CMK (cell line): ENCODE data around the gene FECH.

ENCODE experiments used
- DNase-seq: peaks from one replicate; pipeline ENCODE4 v3.0.0-alpha.2; 2010; ENCODE audit warnings: low read depth

Gene FECH

DNA sequence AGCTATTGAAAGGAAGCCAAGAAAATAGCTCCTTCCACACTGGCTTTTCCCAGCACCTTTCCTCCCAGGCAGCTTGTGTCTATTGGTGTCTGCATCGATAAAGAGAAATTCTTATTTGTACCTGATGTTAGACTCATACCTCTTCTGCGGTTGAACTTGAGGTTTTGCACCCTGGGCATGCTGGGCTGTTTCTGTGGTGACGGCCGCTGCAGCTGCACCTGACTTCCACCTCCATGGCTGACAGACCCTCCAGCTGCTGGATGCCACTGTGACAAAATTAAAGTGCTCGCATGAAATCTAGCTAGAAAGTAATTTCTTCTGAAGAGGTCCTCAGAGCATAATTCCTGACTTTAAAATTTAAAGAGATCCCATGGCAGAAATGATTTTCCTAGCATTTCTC is 6.6 kb downstream of the FECH start:
- DNase-seq = no peak

DNA sequence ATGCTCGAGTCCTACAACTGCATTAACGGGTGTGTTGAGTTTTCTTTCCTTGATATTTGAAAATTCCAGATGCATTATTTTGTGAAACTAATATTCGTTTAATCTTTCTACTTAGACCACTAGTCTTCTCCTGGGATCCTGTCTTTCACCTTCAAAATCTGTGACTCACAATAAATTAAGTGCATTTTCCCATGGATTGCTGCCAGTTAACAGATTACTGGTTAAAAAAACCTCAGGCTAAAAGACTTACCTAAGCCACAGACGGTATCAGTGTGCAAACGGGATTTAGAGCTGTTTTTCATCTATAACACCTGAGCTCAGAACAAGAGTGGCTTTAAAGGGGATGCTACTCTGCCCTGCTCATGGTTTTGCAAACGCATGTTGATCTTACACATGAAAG is 10.2 kb downstream of the FECH start:
- no peak for DNase-seq

DNA sequence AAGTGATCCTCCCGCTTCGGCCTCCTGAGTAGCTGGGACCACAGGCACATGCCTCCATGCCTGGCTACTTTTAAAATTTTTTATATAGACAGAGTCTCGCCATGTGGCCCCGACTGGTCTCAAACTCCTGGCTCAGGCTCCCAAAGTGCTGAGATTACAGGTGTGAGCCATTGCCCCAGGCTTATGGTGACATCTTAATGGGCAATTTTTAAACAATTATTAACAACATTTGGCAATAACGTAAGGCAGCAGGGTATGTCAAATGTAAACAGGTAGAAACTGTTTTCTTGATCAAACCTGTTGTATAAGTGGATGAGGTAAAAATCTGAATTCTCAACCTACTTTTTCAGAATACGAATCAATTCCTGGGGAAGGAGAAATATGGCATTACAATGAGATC is 11.0 kb downstream of the FECH start:
- DNase-seq = no peak

DNA sequence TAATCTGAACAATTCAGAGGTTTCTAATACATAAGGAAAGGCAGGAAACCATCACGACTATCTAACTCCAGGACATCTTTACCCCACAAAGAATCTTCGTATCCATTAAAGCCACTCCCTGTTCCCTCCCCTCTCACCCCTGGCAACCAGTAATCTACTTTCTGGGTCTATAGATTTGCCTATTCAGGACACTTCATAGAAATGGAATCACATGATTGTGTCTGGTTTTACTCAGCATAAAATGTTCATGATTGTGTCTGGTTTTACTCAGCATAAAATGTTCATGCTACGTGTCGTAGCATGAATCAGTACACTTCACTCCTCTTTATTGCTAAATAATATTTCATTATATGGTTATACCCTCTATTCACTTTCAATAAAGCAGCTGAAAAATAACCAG is 11.6 kb downstream of the FECH start:
- DNase-seq = no peak

DNA sequence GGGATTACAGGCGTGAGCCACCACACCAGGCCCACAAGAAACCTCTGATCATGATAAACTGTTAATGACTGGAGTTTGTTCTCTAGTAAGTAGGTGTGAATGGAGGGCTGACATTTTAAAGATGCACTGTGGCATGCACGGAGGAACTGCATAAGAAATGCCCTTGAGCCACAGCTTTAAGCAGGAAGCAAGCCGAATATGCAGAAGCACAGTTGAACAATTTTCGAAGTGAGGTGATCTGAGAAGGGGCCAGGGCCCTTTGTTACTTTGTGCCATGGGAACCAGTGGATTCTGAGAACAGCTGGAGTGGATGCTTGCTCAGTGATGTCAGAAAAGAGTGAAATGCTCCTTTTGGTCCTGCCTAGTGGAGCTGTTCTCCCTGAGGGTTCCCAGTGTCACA is 16.3 kb downstream of the FECH start:
- no peak for DNase-seq

DNA sequence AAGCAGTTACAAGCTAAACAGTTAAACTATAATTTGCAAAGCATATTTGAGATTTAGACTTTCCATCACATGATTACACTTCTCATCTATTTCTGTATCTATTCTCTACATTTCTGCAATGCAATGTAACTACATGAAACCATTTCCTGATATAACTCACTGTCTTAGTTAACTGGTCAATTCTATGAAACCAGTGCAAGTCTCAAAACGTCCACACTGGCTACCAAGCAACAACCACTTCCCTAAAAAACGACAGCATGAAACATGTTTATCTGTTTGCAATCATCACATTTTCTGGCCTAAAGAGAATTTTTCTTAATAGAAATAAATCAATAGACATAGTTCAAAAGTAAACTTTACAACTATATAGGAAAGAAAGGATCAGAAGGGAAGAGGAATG is 17.4 kb downstream of the FECH start:
- DNase-seq = no peak

DNA sequence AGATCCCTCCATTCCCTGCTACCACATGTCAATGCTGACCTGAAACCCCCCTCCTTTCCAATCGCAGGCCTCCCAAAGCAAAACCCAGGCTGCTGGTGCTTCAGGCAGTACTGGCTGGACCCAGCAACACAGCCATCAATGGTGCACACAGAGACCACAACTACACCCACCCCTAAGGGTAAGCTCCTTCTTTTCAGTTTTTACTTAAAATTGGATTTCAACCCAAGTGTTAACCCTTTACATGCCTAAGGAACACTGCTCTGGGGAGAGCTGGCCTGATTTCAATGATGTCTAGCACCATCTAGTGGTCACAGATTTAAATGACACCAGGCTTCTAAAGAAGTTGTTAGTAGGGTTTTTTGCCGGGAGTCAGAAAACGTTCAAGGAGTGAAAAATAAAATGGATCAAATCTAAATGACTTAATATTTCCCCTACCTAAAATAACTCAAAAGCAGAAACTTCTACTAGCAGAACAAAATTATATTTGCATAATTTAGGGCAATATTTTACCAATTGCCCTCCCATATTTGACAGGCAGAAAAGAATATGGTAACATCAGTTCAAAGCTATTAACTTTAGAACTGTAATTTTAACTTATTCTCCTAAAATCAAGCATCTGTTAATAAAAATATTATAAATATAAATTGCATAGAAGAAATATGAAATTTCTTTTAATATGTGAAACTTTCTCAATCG is 24.6 kb downstream of the FECH start:
- peak; percentile 45 for DNase-seq

DNA sequence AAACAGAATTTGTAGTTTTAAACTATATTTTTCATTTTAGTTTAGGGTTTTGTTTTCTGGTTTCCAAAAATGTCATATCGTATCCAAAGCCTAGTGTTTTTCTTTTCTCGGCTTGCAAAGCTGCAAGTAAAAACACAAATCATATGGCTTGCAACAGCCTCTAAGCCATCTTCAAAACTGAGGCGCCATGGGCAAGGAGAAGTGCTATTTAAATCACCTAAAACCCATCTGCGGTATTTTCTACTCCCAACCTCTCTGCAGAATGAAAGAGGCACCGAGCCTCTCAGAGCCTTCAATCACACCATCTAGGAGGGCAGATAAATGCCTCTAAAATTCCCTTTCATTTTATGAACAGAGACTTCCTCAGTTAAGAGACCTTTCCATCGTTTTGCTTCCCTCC is 25.2 kb downstream of the FECH start:
- DNase-seq = no peak

DNA sequence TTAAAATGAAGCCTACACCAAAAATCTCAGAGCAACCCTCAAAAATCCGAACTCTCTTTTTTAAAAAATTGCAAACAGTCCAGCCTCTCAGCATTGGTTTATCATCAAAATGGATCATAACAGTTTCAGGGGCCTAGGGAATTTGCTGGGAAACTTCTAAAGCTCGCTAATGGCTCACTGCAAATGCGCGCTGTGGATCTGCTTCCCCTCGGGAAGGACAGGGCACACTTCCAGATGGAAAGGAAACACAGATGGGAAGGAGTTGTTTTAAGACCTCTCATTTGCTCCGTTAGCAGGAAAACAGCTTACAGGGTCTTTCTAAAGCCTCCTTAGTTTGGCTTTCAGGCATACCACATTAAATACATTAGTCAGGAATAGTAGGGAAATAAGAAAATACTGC is 27.2 kb downstream of the FECH start:
- DNase-seq = no peak

DNA sequence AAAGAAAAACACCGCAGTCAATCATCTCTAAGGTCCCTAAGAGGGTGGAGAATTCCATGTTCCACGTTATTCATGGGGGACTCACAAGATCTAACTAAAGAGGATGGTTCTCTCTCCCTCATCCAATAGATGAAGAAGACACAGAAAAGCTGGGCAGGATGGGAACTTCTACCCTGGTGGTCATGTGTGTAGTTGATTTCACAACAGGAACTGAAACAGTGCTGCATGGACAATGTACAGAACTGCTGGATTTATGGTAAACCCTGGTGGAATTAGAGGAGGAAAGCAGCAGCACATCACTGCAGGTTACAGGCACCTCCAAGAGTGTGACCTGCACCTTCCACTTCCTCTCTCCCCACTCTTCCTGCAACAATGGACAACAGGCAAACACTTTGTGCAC is 31.4 kb downstream of the FECH start:
- DNase-seq = no peak

DNA sequence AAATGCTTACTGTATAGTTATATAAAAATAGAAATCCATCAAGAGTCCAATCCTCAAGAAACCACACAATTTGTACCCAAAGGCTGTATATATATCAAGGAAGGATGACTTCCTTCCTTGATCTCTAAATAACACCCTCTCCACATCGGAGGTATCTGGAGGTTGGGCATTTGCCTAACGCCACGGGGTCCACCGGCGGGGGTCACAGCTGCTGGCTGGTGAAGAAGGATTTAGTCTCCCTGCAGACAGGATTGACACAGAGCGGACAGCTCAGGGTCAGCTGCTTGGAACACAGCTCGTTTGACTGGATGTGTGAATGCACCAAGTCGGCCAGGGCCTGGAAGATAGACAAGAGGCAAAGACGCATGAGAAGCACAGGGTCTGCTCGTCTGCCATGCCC is 36.0 kb downstream of the FECH start:
- no peak for DNase-seq

DNA sequence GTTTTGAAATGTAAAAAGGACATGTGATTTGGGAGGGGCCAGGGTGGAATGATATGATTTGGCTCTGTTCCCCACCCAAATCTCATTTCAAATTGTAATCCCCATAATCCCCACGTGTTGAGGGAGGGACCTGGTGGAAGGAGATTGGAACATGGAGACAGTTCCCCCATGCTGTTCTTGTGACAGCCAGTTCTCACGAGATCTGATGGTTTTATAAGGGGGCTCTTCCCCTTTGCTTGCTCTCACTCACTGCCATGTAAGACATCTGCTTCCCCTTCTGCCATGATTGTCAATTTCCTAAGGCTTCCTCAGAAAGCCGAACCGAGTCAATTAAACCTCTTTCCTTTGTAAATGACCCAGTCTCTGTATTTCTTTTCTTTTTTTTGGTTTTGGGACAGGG is 39.2 kb downstream of the FECH start:
- no peak for DNase-seq

DNA sequence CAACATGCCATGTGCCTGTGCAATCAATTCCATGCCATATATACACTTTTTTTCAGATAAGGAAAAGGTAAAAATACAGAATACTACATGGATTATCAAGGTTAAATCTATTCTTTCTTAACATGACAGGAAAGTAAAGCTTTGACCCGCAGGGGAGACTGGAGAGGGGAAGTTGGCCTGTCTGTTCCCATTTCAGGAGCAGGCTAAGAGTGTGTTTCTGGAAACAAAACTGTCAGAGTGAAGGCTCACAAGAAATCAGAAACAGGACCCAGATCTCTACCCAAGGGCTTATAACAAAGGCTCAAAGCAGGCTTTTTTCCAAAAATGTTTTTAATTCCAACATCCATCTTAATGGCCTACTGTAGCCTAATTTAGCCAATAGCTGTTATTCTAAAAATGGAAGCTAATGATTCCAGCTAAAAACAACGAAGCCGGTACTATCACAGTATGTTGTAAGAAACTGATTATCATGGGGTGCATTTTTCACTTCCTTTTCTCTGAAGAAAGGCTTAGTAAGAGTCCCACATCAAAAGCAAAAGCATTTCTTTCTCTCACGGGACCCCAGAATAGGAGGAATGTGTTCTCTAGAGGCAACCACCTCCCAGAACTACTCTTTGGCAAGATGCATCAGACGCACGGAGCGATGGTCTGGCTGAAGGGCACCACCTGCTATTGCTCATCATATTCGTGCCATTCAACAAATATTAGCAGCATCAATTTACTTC is 41.4 kb downstream of the FECH start:
- DNase-seq = no peak

DNA sequence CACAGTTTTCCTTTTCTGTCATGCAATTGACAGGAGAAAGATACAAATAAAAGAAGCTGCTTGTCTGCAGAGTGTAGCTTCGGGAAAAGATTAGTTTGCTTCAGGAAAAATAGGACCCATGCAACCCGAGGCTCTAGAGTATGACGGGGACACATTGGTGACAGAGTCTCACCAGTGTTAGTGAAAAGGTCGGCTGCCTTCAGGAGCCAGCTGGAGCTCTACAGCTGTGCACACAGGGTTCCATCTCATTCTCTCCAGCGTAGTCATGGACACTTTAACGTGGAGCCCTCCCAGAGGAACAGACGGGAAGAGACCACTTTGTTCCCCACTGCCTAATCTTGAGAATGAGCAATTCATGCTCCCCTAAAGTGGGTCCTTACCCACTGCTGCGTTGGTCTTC is 42.9 kb downstream of the FECH start:
- no peak for DNase-seq

DNA sequence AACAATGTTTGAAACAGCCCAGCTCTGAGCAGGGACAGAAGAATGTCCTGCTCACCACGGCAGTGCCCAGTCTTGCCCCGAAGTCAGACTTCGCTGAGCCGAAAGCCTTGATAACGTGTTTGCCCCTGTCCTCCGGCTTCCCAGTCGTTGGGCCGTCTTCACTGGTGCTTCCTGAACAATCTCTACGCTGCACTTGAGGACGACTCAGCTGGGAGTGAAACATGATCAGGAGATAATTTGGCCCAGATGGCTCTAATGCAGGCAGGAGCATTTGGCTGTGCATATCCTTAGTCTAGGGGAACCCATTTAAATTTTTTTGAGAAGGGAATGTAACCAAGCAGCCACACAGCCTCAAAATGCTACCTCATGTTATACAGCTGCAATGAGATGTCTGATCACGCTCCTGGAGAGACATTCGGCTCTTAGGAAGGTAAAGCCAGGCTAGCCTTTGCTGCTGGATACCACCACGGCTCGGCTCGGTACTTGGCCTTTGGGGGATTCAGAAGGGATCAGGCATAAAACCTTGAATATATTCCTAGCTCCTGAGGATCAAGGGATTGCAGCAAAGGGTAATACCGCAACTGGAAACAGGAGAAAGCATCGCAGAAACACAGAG is 43.6 kb downstream of the FECH start:
- DNase-seq = no peak

DNA sequence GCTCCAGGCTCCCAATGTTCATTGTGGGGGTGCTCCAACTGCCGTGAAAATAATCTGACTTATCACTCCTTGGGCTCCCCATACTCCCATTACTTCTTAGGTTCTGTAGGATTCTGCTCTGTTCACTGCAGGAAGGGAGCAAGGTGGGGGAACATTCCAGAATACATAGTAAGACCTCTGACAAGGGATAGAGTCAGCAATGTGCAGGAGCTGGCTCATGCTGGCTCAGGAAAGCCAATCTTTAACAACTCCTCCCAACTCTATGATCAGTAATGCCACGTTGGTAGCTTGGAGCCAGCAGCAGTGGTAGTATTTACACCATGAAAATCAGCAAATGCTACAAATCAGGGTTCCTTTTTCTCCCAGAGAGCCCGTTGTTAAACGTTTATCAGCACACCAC is 44.4 kb downstream of the FECH start:
- no peak for DNase-seq

DNA sequence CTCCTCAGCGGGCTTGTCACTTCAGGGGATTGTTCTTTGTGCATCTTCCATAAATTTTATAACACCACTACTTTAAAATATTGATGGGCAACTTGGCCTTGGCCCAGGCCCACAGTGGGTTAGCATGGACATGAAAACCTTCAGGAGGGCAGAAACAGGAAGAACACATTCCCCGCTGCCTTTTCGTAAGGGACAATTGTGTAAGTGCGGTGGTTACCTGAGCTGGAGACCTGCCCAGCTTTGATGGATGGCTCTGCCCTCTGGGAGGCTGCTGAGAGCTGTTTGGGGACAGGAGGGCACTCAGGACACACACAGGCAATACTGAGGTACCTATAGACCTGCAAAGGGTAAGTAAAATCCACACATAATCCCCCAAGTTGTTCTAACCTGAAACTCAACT is 46.8 kb downstream of the FECH start:
- DNase-seq = no peak

DNA sequence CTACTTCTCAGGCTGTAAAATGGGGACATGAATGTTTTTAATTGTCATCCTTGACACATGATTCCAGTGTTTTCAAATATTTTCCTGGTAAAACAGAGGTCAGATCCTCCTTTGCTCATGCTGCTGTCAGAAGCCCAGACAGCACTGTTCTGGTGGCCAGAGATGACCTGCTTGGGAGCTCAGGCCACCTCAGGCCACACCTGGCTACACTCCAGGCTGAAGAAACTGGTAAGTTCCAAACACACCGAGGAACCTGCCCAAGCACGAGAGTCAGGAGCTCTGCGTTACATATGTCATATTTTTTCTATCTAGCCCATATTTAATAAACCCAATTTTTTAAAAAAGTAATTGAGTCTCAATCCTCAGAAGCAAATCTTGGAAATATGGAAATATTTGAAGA is 47.9 kb downstream of the FECH start:
- DNase-seq = no peak

DNA sequence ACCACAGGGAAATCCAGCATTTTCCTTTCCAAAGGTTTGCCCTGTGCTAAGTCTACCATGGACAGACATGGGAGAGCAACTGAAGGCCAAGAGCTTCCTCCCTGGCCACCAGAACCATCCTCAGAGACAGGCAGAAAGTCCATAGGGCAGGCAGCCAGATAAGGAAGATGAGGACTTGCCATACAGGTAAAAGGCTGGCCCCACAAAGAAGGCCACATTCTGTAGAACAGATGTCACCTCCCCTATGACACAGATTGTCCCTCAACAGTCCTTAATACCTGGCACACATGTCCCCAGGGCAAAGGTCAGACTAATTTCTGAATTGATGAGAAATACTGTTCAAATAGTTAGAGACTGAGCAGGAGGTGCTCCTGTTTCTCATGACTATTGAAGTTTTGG is 52.0 kb downstream of the FECH start:
- DNase-seq = no peak

DNA sequence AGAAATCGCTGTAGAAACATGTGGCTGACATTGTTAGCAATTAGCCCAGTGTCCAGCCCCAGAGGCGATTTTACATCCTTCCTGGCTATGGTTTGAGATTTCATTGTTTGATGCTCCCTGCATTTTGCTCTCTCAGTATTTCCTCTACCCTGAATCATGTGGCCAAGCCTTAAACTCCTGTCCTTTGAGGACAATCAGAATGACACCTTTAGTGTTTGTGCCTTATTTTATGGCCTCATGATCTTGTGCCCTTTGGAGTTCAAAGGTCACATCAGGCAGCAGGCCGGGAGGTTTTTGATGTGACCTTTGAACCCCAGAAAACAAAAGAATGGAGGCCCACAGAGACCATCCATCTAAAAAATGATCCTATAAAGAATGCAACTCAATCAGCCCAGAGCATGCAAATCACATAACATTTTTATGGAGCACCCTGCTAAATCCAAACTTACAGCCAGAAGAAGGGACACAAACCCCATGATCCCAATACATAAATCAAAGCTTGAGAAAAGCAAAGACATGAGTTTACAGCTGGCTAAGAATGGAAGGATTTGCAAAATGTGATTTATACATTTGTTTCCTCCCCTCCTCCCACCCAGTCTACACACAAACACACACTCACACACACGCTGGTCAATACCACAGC is 52.5 kb downstream of the FECH start:
- no peak for DNase-seq

DNA sequence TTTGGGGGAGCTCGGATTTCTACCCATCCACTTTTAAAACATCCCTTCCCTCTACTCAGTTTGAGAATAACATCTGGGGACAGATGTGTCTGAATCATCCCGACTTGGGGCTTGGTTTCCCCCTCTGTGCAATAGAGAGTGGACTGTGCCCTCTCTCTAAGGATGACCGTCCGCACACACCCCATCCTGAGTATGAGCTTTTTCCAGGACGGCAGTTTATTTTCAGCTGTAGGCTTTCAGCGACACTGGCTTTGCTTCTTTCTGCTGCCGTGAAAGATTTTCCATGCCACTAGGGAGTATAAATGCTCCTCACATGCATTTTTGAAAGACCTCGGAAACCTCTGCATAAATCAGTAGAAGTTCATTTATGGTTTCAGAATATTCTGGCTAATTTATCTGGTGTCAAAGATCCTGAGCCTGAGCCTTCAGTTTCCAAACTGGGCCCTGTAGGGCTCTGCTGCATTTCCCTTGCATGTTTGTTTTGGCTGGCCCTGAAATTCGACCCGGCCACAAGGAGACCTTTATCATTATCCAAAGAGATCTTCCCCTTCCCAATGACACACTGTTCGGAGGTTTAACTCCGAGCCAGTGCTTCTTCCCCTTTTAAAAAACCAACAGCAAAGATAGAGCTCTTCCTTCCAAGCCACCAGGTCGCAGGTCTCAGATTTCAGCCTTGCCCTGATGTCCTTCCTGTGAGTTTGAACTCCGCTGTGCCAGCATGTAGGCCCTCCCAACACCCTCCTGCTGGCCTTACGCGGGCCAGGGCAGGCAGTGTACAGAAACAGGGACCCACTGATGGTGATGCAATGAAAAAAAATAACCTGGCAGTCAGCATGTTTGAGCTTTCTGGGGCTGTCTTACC is 53.3 kb downstream of the FECH start:
- no peak for DNase-seq

DNA sequence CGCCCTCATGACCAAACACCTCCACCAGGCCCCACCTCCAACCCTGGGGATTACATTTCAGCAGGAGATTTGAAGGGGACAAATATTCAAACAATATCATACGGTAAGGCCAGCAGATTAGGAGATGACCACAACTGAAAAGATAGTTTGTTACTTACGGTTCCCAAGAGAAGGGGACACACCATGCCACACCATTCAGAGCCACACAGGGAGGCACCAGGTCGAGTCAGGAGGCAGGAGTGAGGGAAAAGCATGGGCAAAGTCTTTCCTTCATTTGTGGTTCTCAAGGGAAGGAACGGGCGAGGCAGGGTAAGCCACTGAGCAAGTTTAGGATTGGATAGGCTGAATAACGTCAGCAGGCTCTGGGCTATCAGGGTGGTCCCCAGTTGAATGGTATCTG is 57.4 kb downstream of the FECH start:
- no peak for DNase-seq
